OCI-LY3 (cell line): Measurements from ENCODE around the gene GIPR.
"Not testable (repeated sequence)": the region's sequence is repeated elsewhere in the genome, so short reads cannot be mapped to it uniquely, and the experiment has no call there.

Experiments used
- H2AFZ ChIP-seq: fragments of 200-600, 300-600 bp; shearing (Covaris generic); 2 replicates; pipeline ENCODE4 v1.6.0; 2014; ENCODE audit warnings: antibody characterized with exemption, low read depth, low read length
- H3K27ac ChIP-seq: fragments of 200-600, 300-600 bp; sonication (generic); 2 replicates; pipeline ENCODE4 v1.5.1; 2014; ENCODE audit warnings: mild to moderate bottlenecking, low read length, moderate library complexity, mixed read lengths
- H3K27me3 ChIP-seq: fragments of 200-600, 300-600 bp; sonication (generic); 2 replicates; pipeline ENCODE4 v1.6.1; 2014; ENCODE audit warnings: low read depth, low read length, mixed read lengths
- H3K36me3 ChIP-seq: fragments of 200-600, 300-600 bp; sonication (generic); replicated peaks from 2 replicates; pipeline ENCODE3; 2014; ENCODE audit warnings: low read depth, low read length, mixed read lengths
- H3K4me1 ChIP-seq: fragments of 300-600, 200-600 bp; sonication (generic); 2 replicates; pipeline ENCODE4 v1.6.1; 2014; ENCODE audit warnings: low read length, mixed read lengths
- H3K4me2 ChIP-seq: fragments of 200-600, 300-600 bp; sonication (generic); 2 replicates; pipeline ENCODE4 v1.6.1; 2014; ENCODE audit warnings: low read length, mixed read lengths
- H3K4me3 ChIP-seq: fragments of 300-600, 200-600 bp; sonication (generic); 2 replicates; pipeline ENCODE4 v1.5.1; 2014; ENCODE audit warnings: antibody characterized with exemption, mild to moderate bottlenecking, low read length, moderate library complexity
- H3K79me2 ChIP-seq: fragments of 300-600, 200-600 bp; shearing (Covaris generic); 2 replicates; pipeline ENCODE4 v1.6.1; 2014; ENCODE audit warnings: mild to moderate bottlenecking, low read length, mixed read lengths
- H3K9ac ChIP-seq: fragments of 300-600, 200-600 bp; shearing (Covaris generic); 2 replicates; pipeline ENCODE4 v1.6.0; 2014; ENCODE audit warnings: mild to moderate bottlenecking, low read length, moderate library complexity
- H3K9me3 ChIP-seq: fragments of 200-600, 300-600 bp; shearing (Covaris generic); 2 replicates; pipeline ENCODE4 v1.6.1; 2014; ENCODE audit warnings: low read length, mixed read lengths; ENCODE audit not compliant: insufficient read depth
- H4K20me1 ChIP-seq: fragments of 200-600, 300-600 bp; sonication (generic); 2 replicates; pipeline ENCODE4 v1.6.1; 2016; ENCODE audit warnings: low read length, mixed read lengths; ENCODE audit not compliant: insufficient read depth
- CTCF ChIP-seq: fragments of 200-600, 300-600 bp; sonication (generic); IDR thresholded peaks from 2 replicates; pipeline ENCODE4 v1.5.1; 2014; ENCODE audit warnings: antibody characterized with exemption, low read length, low read depth
- EZH2phosphoT487 ChIP-seq: fragments of 200-600 bp; shearing (Covaris generic); IDR thresholded peaks from 2 replicates; pipeline ENCODE4 v1.6.1; 2018; ENCODE audit warnings: antibody characterized with exemption, mixed run types, low read depth

Gene GIPR, protein sequence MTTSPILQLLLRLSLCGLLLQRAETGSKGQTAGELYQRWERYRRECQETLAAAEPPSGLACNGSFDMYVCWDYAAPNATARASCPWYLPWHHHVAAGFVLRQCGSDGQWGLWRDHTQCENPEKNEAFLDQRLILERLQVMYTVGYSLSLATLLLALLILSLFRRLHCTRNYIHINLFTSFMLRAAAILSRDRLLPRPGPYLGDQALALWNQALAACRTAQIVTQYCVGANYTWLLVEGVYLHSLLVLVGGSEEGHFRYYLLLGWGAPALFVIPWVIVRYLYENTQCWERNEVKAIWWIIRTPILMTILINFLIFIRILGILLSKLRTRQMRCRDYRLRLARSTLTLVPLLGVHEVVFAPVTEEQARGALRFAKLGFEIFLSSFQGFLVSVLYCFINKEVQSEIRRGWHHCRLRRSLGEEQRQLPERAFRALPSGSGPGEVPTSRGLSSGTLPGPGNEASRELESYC

GRCh38 chr19:45667620-45668341, at the start of gene GIPR:
Gene GIPR (plus strand): TSS chr19:45668221. CDS start chr19:45669521, 1,300 bp downstream.
- H3K27ac ChIP-seq = no peak within 1 kb of the TSS
- no peaks in the 10 kb centered on the region for H4K20me1 ChIP-seq
- H3K4me1 ChIP-seq = peaks cover 10% of the 10 kb centered on the region
- 0 out of 2 replicates have a peak, but pooled peaks cover 3% of the 10 kb centered on the region for H3K27me3 ChIP-seq
- peak within 1 kb of the TSS; percentile 76 for H3K9ac ChIP-seq
- H3K79me2 ChIP-seq = no peaks in the 10 kb centered on the region
- H2AFZ ChIP-seq = peak within 1 kb of the TSS; percentile 59
- H3K9me3 ChIP-seq = no peaks in the 10 kb centered on the region
- TF ChIP-seq CTCF (no peak), EZH2phosphoT487 (no peak)
- no peaks in the 10 kb centered on the region for H3K36me3 ChIP-seq
- H3K4me3 ChIP-seq = peak within 1 kb of the TSS; percentile 80
- H3K4me2 ChIP-seq = peak within 1 kb of the TSS; percentile 98

- no peak overlapping the region for H3K4me2 ChIP-seq
Measured at GRCh38 chr19:45621389-45621788, 46.6 kb upstream of the GIPR start.

DNA sequence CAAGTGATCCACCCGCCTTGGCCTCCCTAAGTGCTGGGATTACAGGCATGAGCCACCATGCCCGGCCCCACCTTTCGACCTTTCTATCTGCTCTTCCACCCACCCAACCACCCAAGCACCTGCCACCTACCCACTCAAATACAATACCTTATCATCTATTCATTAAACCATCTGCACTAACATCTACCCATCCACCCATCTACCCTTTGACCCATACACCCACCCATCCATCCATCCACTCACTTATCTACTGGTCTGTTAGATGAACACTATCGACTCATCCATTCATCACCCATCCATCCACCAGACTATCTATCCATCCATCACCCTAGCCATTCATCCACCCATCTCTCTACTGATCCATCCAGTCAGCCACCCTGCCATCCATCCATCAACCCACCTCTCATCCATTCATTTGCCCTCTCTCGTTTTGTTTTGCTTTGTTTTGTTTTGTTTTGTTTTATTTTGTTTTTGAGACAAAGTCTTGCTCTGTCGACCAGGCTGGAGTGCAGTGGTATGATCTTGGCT, 46.0 kb upstream of the GIPR start:
- Histone ChIP-seq H3K4me3 (no peak overlapping the region), H2AFZ (no peak overlapping the region), H3K27me3 (no peaks in the 10 kb centered on the region), H4K20me1 (no peaks in the 10 kb centered on the region), H3K4me2 (no peak overlapping the region), H3K36me3 (peaks cover 38% of the 10 kb centered on the region), H3K9me3 (no peaks in the 10 kb centered on the region), H3K9ac (no peak overlapping the region), H3K27ac (no peak overlapping the region), H3K4me1 (no peaks in the 10 kb centered on the region), H3K79me2 (no peaks in the 10 kb centered on the region)
- TF ChIP-seq CTCF (no peak), EZH2phosphoT487 (no peak)

More at GRCh38 chr19:45621389-45621788, 46.6 kb upstream of the GIPR start:
- H4K20me1 ChIP-seq = no peaks in the 10 kb centered on the region
- H3K36me3 ChIP-seq = peaks cover 37% of the 10 kb centered on the region
- peaks cover 3% of the 10 kb centered on the region; the same call in 1 of the 2 replicates for H3K4me1 ChIP-seq
- no peaks in the 10 kb centered on the region for H3K27me3 ChIP-seq
- H3K79me2 ChIP-seq = no peaks in the 10 kb centered on the region
- H3K4me3 ChIP-seq = no peak overlapping the region
- no peak overlapping the region for H3K9ac ChIP-seq
- H3K27ac ChIP-seq = no peak overlapping the region
- H3K9me3 ChIP-seq = no peaks in the 10 kb centered on the region
- TF ChIP-seq EZH2phosphoT487 (no peak), CTCF (no peak)
- no peak overlapping the region for H2AFZ ChIP-seq

DNA sequence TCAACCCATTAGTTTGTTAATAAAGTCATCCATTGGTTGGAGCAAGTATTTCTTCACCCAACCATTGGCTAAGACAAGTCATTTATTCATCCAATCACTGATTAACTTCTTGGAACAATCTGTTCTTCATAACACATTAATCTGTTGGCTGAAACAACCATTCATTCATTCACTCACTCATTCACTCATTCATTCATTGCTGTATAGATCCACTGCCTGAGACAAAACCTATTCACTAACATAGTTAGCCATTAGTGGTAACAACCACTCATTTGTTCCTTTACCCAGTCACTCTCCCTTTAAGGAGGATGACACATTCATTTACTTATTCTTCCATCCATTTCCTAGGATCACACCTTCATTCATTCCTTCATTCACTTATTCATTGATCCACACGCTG, 44.0 kb upstream of the GIPR start:
- Histone ChIP-seq H3K4me3 (no peak overlapping the region), H3K9ac (no peak overlapping the region), H3K4me2 (no peak overlapping the region), H2AFZ (no peak overlapping the region), H3K27ac (no peak overlapping the region), H3K4me1 (no peaks in the 10 kb centered on the region), H3K9me3 (no peaks in the 10 kb centered on the region), H3K27me3 (no peaks in the 10 kb centered on the region), H3K36me3 (peaks cover 41% of the 10 kb centered on the region), H4K20me1 (no peaks in the 10 kb centered on the region), H3K79me2 (no peaks in the 10 kb centered on the region)
- TF ChIP-seq EZH2phosphoT487 = no peak
- no peak for TF ChIP-seq CTCF

DNA sequence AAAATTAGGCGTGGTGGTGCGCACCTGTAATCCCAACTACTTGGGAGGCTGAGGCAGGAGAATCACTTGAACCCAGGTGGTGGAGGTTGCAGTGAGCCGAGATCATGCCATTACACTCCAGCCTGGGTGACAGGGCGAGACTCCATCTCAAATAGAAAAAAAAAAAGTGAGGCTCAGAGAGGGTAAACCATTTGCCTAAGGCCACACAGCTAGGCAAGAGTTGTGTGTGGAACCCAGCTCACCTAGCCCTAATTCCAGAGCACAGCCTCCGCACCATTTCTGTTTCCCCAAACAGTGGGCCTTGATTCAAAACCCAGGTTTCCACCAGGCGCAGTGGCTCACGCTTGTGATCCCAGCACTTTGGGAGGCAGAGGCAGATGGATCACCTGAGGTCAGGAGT, 39.8 kb upstream of the GIPR start:
- not testable (repeated sequence) for H3K9ac ChIP-seq, H3K4me3 ChIP-seq, H3K9me3 ChIP-seq, H2AFZ ChIP-seq, H4K20me1 ChIP-seq, H3K27ac ChIP-seq, H3K4me2 ChIP-seq, H3K79me2 ChIP-seq, H3K27me3 ChIP-seq
- peaks cover 42% of the 10 kb centered on the region for H3K36me3 ChIP-seq
- H3K4me1 ChIP-seq = peaks cover 17% of the 10 kb centered on the region
